Transverse colon (tissue), 3 donors: ENCODE data around the gene ECM1.

ENCODE experiments used
- EP300 ChIP-seq: sonication (generic); formaldehyde crosslinking; IDR thresholded peaks from one replicate; pipeline ENCODE4 v1.6.1; 2017; ENCODE audit warnings: antibody characterized with exemption, low read depth
- POLR2A ChIP-seq: fragments of 450-650 bp; IDR thresholded peaks from one replicate; pipeline ENCODE4 v1.6.1; 2016; ENCODE audit warnings: antibody characterized with exemption, mild to moderate bottlenecking, moderate library complexity
- TF ChIP-seq, protein P1 (sequence below), 5 experiments: fragments of 200-600 bp in 3 of 5; fragments of 450-650 bp in 2 of 5; sonication (generic) in 3 of 5; IDR thresholded peaks; 1 replicate in 2 of 5; 2 replicates in 3 of 5; pipeline ENCODE4 v1.5.1; 2016 to 2017; ENCODE audit warnings: antibody characterized with exemption in 5 of 5, inconsistent platforms in 3 of 5, mild to moderate bottlenecking in 2 of 5, moderate library complexity in 1 of 5

DNA sequence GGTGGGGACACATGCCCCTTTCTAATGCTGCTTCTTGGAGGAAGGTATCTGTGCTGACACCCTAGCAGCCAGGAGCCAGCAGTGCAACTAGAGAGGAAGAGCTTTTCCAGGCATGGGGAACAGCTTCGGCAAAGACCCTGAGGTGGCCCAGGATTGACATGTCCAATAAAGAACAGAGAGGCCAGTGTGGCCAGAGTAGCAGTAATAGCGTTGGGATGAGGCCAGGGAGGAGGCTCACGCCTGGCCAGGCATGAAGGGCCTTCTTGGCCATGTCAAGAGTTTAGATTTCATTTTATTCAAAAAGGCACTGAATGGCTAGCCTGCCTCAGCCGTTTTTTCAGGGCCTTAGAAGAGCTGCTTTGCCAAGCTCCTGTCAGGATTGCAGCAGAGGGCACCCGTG lies 25.0 kb downstream of the ECM1 start:
- TF ChIP-seq, protein P1, sequence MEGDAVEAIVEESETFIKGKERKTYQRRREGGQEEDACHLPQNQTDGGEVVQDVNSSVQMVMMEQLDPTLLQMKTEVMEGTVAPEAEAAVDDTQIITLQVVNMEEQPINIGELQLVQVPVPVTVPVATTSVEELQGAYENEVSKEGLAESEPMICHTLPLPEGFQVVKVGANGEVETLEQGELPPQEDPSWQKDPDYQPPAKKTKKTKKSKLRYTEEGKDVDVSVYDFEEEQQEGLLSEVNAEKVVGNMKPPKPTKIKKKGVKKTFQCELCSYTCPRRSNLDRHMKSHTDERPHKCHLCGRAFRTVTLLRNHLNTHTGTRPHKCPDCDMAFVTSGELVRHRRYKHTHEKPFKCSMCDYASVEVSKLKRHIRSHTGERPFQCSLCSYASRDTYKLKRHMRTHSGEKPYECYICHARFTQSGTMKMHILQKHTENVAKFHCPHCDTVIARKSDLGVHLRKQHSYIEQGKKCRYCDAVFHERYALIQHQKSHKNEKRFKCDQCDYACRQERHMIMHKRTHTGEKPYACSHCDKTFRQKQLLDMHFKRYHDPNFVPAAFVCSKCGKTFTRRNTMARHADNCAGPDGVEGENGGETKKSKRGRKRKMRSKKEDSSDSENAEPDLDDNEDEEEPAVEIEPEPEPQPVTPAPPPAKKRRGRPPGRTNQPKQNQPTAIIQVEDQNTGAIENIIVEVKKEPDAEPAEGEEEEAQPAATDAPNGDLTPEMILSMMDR (IDR thresholded peaks at IDR 0.05), result peak in 1 of 5 experiments; percentile 13
- TF ChIP-seq POLR2A (no peak), EP300 (no peak)
